OCI-LY7 (cell line): ENCODE measurements around the gene PTPRE.

ENCODE experiments used
- EZH2phosphoT487 ChIP-seq: fragments of 200-600 bp; sonication (generic); IDR thresholded peaks from 2 replicates; pipeline ENCODE4 v1.6.1; 2018; ENCODE audit warnings: low read depth, borderline replicate concordance, mild to moderate bottlenecking, mixed run types, antibody characterized with exemption, low read length, moderate library complexity, mixed read lengths
- TF ChIP-seq, protein P1 (sequence below): fragments of 200-600 bp; sonication (generic); conservative IDR thresholded peaks from 2 replicates; pipeline ENCODE4 v1.5.1; 2014; ENCODE audit warnings: mild to moderate bottlenecking, antibody characterized with exemption, low read length, moderate library complexity, mixed read lengths

- TF ChIP-seq, protein P1, sequence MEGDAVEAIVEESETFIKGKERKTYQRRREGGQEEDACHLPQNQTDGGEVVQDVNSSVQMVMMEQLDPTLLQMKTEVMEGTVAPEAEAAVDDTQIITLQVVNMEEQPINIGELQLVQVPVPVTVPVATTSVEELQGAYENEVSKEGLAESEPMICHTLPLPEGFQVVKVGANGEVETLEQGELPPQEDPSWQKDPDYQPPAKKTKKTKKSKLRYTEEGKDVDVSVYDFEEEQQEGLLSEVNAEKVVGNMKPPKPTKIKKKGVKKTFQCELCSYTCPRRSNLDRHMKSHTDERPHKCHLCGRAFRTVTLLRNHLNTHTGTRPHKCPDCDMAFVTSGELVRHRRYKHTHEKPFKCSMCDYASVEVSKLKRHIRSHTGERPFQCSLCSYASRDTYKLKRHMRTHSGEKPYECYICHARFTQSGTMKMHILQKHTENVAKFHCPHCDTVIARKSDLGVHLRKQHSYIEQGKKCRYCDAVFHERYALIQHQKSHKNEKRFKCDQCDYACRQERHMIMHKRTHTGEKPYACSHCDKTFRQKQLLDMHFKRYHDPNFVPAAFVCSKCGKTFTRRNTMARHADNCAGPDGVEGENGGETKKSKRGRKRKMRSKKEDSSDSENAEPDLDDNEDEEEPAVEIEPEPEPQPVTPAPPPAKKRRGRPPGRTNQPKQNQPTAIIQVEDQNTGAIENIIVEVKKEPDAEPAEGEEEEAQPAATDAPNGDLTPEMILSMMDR, result no peak
- TF ChIP-seq EZH2phosphoT487, result no peak
Measured at GRCh38 chr10:127890216-127890615, 16.7 kb upstream of the PTPRE start.
